ENCODE data around the gene ENSA. TPM values are rescaled to one million over a fixed set of nuclear protein-coding genes. Genes with fewer than 3 reads are reported as not detected.
A peak's percentile ranks its signal among the peaks of the same experiment; 100 is the strongest.

ENSA gene
- polyA plus RNA-seq, 3 donors = 30.6 to 40.3 (median 38.5) TPM

GRCh38 chr1:150612014-150612345 lies 17.4 kb downstream of the ENSA start:
- peaks cover 63 to 81% of the 10 kb centered on the region in 2 donors for H3K4me1 ChIP-seq (ENCODE audit: control insufficient read depth in 1 of 2, insufficient read depth in 2 of 2, low read length in 2 of 2)
- H3K9ac ChIP-seq (ENCODE audit: insufficient read depth, low read length, poor library complexity, severe bottlenecking) = peak overlapping the region; percentile 93
- intact Hi-C loops (cut with micrococcal nuclease) = loop anchor here (2.0 to 5.0 kb wide), 2 partner anchors 33 to 35 kb away; partner anchors contain the start of gene MCL1 (in 2 of the 2)
- H2AFZ ChIP-seq (ENCODE audit: insufficient read depth, low read depth, low read length, poor library complexity, severe bottlenecking) = no peak overlapping the region
- peaks cover 19 to 20% of the 10 kb centered on the region in 2 donors for H3K36me3 Mint-ChIP-seq
- H3K27ac Mint-ChIP-seq = peak overlapping the region; percentile 97 to 100 (median 100)
- peak overlapping the region in 1 of 3 experiments; percentile 63 for H3K4me3 ChIP-seq (replicated peaks in 1 of 3; ENCODE audit: low read depth in 2 of 3, low read length in 3 of 3)
- peaks cover 70% of the 10 kb centered on the region for H3K4me1 Mint-ChIP-seq
- no peaks in the 10 kb centered on the region for H3K36me3 ChIP-seq (replicated peaks in 1 of 2; ENCODE audit: control insufficient read depth in 1 of 2, insufficient read depth in 2 of 2, low read length in 2 of 2)
- H3K9me3 ChIP-seq (replicated peaks in 1 of 2; ENCODE audit: control insufficient read depth in 1 of 2, insufficient read depth in 1 of 2, low read length in 2 of 2) = no peaks in the 10 kb centered on the region
- peaks cover 0 to 5% (median 0%) of the 10 kb centered on the region in 7 donors for H3K9me3 Mint-ChIP-seq
- WGBS (ENCODE audit: insufficient coverage) = no CpG with 5 or more reads among the region's 3 CpGs
- H3K4me3 Mint-ChIP-seq = peak overlapping the region; percentile 66 to 69
- peaks cover 0 to 7% (median 5%) of the 10 kb centered on the region in 3 donors for H3K27me3 Mint-ChIP-seq (ENCODE audit: low read depth in 3 of 3)
- no peak for DNase-seq
- H4K20me1 ChIP-seq (ENCODE audit: insufficient read depth, low read length) = no peaks in the 10 kb centered on the region
- peak overlapping the region; percentile 61 for H3K4me2 ChIP-seq (replicated peaks; ENCODE audit: extremely low read depth, low read length, poor library complexity, severe bottlenecking)
- H3K27me3 ChIP-seq (ENCODE audit: control insufficient read depth in 2 of 2, insufficient read depth in 2 of 2, low read length in 2 of 2) = no peaks in the 10 kb centered on the region
- peak overlapping the region; percentile 99 to 100 for H3K27ac ChIP-seq (ENCODE audit: low read depth in 1 of 2, low read length in 2 of 2)
- H3K79me2 ChIP-seq (ENCODE audit: insufficient read depth, low read length) = peaks cover 40% of the 10 kb centered on the region
- TF ChIP-seq CTCF (IDR thresholded peaks at IDR 0.05) = no peak

GRCh38 chr1:150610576-150610975 lies 18.8 kb downstream of the ENSA start:
- H3K4me1 ChIP-seq (ENCODE audit: control insufficient read depth in 1 of 2, insufficient read depth in 2 of 2, low read length in 2 of 2) = peaks cover 63 to 68% of the 10 kb centered on the region in 2 donors
- Mint-ChIP-seq H3K27me3 (ENCODE audit: low read depth in 3 of 3) (peaks cover 0 to 7% (median 3%) of the 10 kb centered on the region in 3 donors), H3K36me3 (peaks cover 6 to 7% of the 10 kb centered on the region in 2 donors), H3K4me3 (no peak overlapping the region), H3K4me1 (peaks cover 61% of the 10 kb centered on the region), H3K27ac (peak overlapping the region; percentile 97 to 100 (median 100)), H3K9me3 (peaks cover 0 to 5% (median 0%) of the 10 kb centered on the region in 7 donors)
- H3K79me2 ChIP-seq (ENCODE audit: insufficient read depth, low read length) = peaks cover 36% of the 10 kb centered on the region
- H3K36me3 ChIP-seq (replicated peaks in 1 of 2; ENCODE audit: control insufficient read depth in 1 of 2, insufficient read depth in 2 of 2, low read length in 2 of 2) = no peaks in the 10 kb centered on the region
- no peak overlapping the region for H3K4me2 ChIP-seq (replicated peaks; ENCODE audit: extremely low read depth, low read length, poor library complexity, severe bottlenecking)
- H3K27me3 ChIP-seq (ENCODE audit: control insufficient read depth in 2 of 2, insufficient read depth in 2 of 2, low read length in 2 of 2) = no peaks in the 10 kb centered on the region
- H4K20me1 ChIP-seq (ENCODE audit: insufficient read depth, low read length) = no peaks in the 10 kb centered on the region
- H3K4me3 ChIP-seq (replicated peaks in 1 of 3; ENCODE audit: low read depth in 2 of 3, low read length in 3 of 3) = peak overlapping the region in 1 of 3 experiments; percentile 12
- peak overlapping the region; percentile 71 for H3K9ac ChIP-seq (ENCODE audit: insufficient read depth, low read length, poor library complexity, severe bottlenecking)
- DNase-seq = no peak
- H2AFZ ChIP-seq (ENCODE audit: insufficient read depth, low read depth, low read length, poor library complexity, severe bottlenecking) = no peak overlapping the region
- intact Hi-C loops (cut with micrococcal nuclease) = loop anchor here (2.0 to 5.0 kb wide), 2 partner anchors 18 to 33 kb away; partner anchors contain the start of genes ENSA (in 1 of the 2) and MCL1 (in 1 of the 2)
- H3K27ac ChIP-seq (ENCODE audit: low read depth in 1 of 2, low read length in 2 of 2) = peak overlapping the region; percentile 99 to 100
- no peak for TF ChIP-seq CTCF (IDR thresholded peaks at IDR 0.05)
- 100% methylated on average over 1 of the region's 4 CpGs for WGBS (ENCODE audit: insufficient coverage)
- no peaks in the 10 kb centered on the region for H3K9me3 ChIP-seq (replicated peaks in 1 of 2; ENCODE audit: control insufficient read depth in 1 of 2, insufficient read depth in 1 of 2, low read length in 2 of 2)
